MM.1S (cell line): ENCODE results near the gene SPOCD1.

Experiments used
- DNase-seq: peaks from one replicate; pipeline ENCODE4 v3.0.0-alpha.2; 2015
- H2AFZ ChIP-seq: fragments of 300-600 bp; sonication (generic); 2 replicates; pipeline ENCODE4 v1.6.0; 2016; ENCODE audit warnings: antibody characterized with exemption, low read length
- H3F3A ChIP-seq: fragments of 300-600 bp; sonication (generic); 2 replicates; pipeline ENCODE4 v1.6.1; 2016; ENCODE audit warnings: mild to moderate bottlenecking, antibody characterized with exemption, low read length, moderate library complexity, mixed read lengths; ENCODE audit not compliant: insufficient read depth
- H3K27ac ChIP-seq: fragments of 300-600 bp; sonication (generic); 2 replicates; pipeline ENCODE4 v1.5.1; 2016; ENCODE audit warnings: mild to moderate bottlenecking, low read length
- H3K27me3 ChIP-seq: fragments of 300-600 bp; sonication (generic); replicated peaks from 2 replicates; pipeline ENCODE4 v1.6.0; 2016; ENCODE audit warnings: low read length; ENCODE audit not compliant: insufficient read depth
- H3K36me3 ChIP-seq: fragments of 300-600 bp; sonication (generic); replicated peaks from 2 replicates; pipeline ENCODE4 v1.6.1; 2016; ENCODE audit warnings: mild to moderate bottlenecking, low read length, mixed read lengths; ENCODE audit not compliant: insufficient read depth
- H3K4me1 ChIP-seq: fragments of 300-600 bp; sonication (generic); 2 replicates; pipeline ENCODE4 v1.6.1; 2016; ENCODE audit warnings: low read length, mixed read lengths
- H3K4me2 ChIP-seq: fragments of 300-600 bp; sonication (generic); 2 replicates; pipeline ENCODE4 v1.6.0; 2016; ENCODE audit warnings: low read depth, low read length
- H3K4me3 ChIP-seq: fragments of 300-600 bp; sonication (generic); 2 replicates; pipeline ENCODE4 v1.5.1; 2016; ENCODE audit warnings: low read length, mixed read lengths
- H3K79me2 ChIP-seq: fragments of 300-600 bp; sonication (generic); 2 replicates; pipeline ENCODE4 v1.6.1; 2016; ENCODE audit warnings: mixed run types, low read length, mixed read lengths
- H3K9ac ChIP-seq: fragments of 300-600 bp; sonication (generic); 2 replicates; pipeline ENCODE4 v1.6.1; 2016; ENCODE audit warnings: low read length, mixed read lengths
- H3K9me2 ChIP-seq: fragments of 300-600 bp; sonication (generic); replicated peaks from 2 replicates; pipeline ENCODE4 v1.6.1; 2016; ENCODE audit warnings: mild to moderate bottlenecking, low read length, mixed read lengths; ENCODE audit not compliant: insufficient read depth
- H3K9me3 ChIP-seq: fragments of 300-600 bp; sonication (generic); replicated peaks from 2 replicates; pipeline ENCODE4 v1.6.1; 2016; ENCODE audit warnings: mild to moderate bottlenecking, low read length, mixed read lengths; ENCODE audit not compliant: insufficient read depth
- H4K20me1 ChIP-seq: fragments of 300-600 bp; sonication (generic); 2 replicates; pipeline ENCODE4 v1.6.1; 2016; ENCODE audit warnings: mild to moderate bottlenecking, low read length, moderate library complexity, mixed read lengths; ENCODE audit not compliant: insufficient read depth
- CTCF ChIP-seq: fragments of 300-600 bp; sonication (generic); IDR thresholded peaks from 2 replicates; pipeline ENCODE4 v1.5.1; 2016; ENCODE audit warnings: antibody characterized with exemption, low read length, mixed read lengths
- EZH2 ChIP-seq: fragments of 300-600 bp; sonication (generic); optimal IDR thresholded peaks from 2 replicates; pipeline ENCODE3; 2017; ENCODE audit warnings: low read depth, mild to moderate bottlenecking, antibody characterized with exemption, low read length, mixed read lengths
- EZH2phosphoT487 ChIP-seq: fragments of 300-600 bp; sonication (generic); IDR thresholded peaks from 2 replicates; pipeline ENCODE4 v1.6.1; 2018; ENCODE audit warnings: antibody characterized with exemption, low read length

The SPOCD1 gene

GRCh38 chr1:31756578-31756977, 59.2 kb downstream of the SPOCD1 start:
- Histone ChIP-seq H3K36me3 (no peaks in the 10 kb centered on the region), H3K79me2 (no peaks in the 10 kb centered on the region), H3K4me1 (0 out of 2 replicates have a peak, but pooled peaks cover 5% of the 10 kb centered on the region), H3K9me3 (no peaks in the 10 kb centered on the region), H4K20me1 (no peaks in the 10 kb centered on the region), H2AFZ (no peak overlapping the region), H3K4me3 (no peak overlapping the region), H3K9ac (no peak overlapping the region), H3K4me2 (no peak overlapping the region), H3K9me2 (no peaks in the 10 kb centered on the region), H3K27ac (no peak overlapping the region), H3K27me3 (peaks cover 5% of the 10 kb centered on the region; the same call in 1 of the 2 replicates), H3F3A (no peaks in the 10 kb centered on the region)
- no peak for DNase-seq
- no peak for TF ChIP-seq CTCF
- TF ChIP-seq EZH2phosphoT487: no peak
- no peak for TF ChIP-seq EZH2

- H3F3A ChIP-seq: no peaks in the 10 kb centered on the region
- no peaks in the 10 kb centered on the region for H3K79me2 ChIP-seq
- no peak overlapping the region for H3K9ac ChIP-seq
- no peaks in the 10 kb centered on the region; the same call in 1 of the 2 replicates for H3K27me3 ChIP-seq
- H3K36me3 ChIP-seq: no peaks in the 10 kb centered on the region
- no peaks in the 10 kb centered on the region for H3K4me1 ChIP-seq
- no peak overlapping the region for H2AFZ ChIP-seq
- H4K20me1 ChIP-seq: no peaks in the 10 kb centered on the region
- no peak overlapping the region for H3K4me3 ChIP-seq
- H3K4me2 ChIP-seq: no peak overlapping the region
- H3K9me3 ChIP-seq: no peaks in the 10 kb centered on the region
- no peaks in the 10 kb centered on the region for H3K9me2 ChIP-seq
- no peak for DNase-seq
- no peak overlapping the region for H3K27ac ChIP-seq
- TF ChIP-seq CTCF (no peak), EZH2phosphoT487 (no peak), EZH2 (no peak)
These were observed 59.9 kb downstream of the SPOCD1 start for GRCh38 chr1:31755850-31756492.

- Histone ChIP-seq H3K4me2 (no peak overlapping the region), H3K27ac (no peak overlapping the region), H3K27me3 (no peaks in the 10 kb centered on the region), H3K9ac (no peak overlapping the region), H3K4me3 (no peak overlapping the region), H3K9me2 (no peaks in the 10 kb centered on the region), H2AFZ (no peak overlapping the region), H3K9me3 (no peaks in the 10 kb centered on the region), H3K79me2 (no peaks in the 10 kb centered on the region), H3F3A (no peaks in the 10 kb centered on the region), H3K4me1 (no peaks in the 10 kb centered on the region), H3K36me3 (no peaks in the 10 kb centered on the region), H4K20me1 (no peaks in the 10 kb centered on the region)
- TF ChIP-seq CTCF: no peak
- no peak for DNase-seq
These were observed 60.6 kb downstream of the SPOCD1 start for GRCh38 chr1:31755197-31755611.
